Measurements from ENCODE around the gene CREG2.

GRCh38 chr2:101433465-101433864 is 46.2 kb upstream of the CREG2 start:
- TF ChIP-seq POLR2AphosphoS5 (IDR thresholded peaks at IDR 0.05; ENCODE audit: borderline replicate concordance, low read depth, low read length) = no peak
- no peak for TF ChIP-seq EZH2 (IDR thresholded peaks at IDR 0.05)
